GM18498 (cell line): ENCODE results near the gene CHCHD6.

ENCODE experiments used
- ATAC-seq: cut with Tn5 transposase; IDR thresholded peaks from one replicate; pipeline ENCODE4 v1.9.1; 2021; ENCODE audit warnings: mild to moderate bottlenecking, moderate library complexity; ENCODE audit not compliant: unreplicated experiment

Gene CHCHD6

DNA sequence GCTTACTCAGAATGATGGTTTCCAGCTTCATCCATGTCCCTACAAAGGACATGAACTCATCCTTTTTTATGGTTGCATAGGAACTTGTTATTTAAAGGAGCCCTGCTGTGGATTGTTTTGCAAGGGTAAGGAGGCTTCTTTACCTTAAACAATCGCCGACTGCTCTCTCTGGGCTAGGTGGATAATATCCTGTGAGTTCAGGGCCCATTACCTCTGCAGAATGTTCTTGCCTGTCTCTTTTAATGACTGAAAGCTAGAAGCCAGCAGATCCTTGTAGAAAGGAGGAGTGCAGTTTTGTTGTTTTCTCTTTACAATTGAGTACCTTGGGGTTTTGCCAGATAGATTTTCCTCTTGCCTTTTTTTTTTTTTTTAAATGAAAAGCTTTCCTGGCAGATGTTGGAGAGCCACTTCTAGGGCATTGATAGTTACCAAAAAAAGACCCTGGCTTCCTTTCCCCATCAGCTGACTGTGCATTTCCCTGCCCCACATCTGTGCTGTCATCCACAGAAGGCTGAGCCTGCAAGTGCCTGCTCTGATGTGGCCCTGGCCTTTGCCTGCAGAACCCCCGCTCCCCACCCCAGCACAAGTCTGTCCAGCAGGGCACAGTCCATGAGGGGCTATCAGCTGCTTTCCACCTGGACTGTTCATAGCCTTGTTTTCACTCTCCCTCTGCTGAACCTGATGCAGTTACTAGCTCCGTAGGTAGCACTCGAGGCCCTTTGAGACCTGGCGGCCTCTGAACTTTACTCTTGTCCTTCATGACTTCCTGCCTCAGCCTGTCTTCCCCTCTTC, 113.1 kb downstream of the CHCHD6 start:
- no peak for ATAC-seq

- no peak for ATAC-seq
These were observed 113.7 kb downstream of the CHCHD6 start for GRCh38 chr3:126817781-126818180.

DNA sequence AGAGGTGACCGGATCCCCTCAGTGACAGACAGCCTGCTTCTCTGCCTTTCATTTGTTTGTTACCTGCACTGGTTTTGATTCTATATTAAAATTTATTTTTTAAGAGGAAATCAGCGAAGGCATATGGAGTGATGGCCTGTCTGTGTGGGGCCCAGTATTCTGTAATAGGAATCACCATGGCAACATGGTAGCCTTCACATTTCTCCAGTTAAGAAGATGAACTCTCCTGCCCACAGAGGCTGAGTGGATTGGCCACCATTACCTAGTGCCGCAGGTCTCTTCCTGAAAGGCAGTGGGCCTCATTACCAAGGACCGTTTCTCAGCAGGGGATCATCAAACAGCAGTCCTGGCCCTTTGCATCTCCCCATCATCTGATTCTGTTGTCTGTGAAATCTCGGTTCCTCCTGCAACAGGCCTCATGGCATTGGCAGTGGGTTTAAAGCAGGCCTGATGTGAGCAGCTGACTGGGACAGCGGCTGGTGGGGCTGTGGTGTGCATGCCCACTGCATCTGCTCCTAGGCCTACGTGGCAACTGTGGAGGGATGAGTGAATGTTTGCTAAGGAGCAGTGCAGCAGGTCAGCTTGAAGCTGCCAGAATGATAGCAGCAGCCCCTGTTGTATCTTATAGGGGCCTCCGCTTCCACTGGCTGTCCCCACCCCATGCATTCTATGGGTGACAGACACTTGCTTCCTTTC, 114.5 kb downstream of the CHCHD6 start:
- ATAC-seq, result no peak

DNA sequence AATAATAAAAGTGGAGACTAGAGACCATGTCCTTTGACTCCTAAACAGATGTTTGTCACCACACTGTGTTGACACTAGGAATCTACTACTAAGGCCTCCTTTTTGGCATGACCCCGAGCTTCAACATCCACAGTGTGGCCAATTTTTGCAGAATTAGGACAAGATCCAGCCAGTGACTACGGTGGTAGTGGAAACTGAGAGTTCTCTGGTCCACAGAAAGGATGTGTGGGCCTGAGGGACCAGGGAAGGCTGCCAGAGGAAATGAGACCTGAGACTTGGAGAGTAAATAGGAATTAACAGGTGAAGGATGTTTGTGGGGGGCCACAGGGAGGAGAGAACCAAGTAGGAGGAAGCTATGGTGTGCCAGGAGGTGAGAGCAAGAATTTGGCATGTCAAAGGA, 122.7 kb downstream of the CHCHD6 start:
- ATAC-seq, result no peak

GRCh38 chr3:126827121-126827520, 123.1 kb downstream of the CHCHD6 start:
- ATAC-seq, result no peak

- no peak for ATAC-seq
These were observed 124.3 kb downstream of the CHCHD6 start for GRCh38 chr3:126828306-126828705.

DNA sequence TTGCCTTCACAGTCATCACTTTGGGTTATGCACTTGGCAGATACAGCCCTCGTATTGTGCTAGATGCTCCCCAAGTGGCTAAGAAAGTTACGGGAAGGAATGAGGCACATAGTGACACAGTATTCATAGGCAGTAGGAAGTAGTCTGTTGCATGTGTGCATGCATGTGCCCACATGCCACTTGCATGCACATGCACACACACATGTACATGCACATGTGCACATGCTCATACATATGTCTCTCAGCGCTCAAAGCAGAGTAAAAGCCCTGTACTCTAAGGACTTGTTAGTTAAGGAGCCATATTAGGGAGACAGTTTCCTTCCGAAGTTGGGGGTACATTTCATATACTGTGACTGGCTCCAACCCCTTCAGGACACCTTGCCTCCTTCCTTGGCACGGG, 128.9 kb downstream of the CHCHD6 start:
- ATAC-seq, result no peak

DNA sequence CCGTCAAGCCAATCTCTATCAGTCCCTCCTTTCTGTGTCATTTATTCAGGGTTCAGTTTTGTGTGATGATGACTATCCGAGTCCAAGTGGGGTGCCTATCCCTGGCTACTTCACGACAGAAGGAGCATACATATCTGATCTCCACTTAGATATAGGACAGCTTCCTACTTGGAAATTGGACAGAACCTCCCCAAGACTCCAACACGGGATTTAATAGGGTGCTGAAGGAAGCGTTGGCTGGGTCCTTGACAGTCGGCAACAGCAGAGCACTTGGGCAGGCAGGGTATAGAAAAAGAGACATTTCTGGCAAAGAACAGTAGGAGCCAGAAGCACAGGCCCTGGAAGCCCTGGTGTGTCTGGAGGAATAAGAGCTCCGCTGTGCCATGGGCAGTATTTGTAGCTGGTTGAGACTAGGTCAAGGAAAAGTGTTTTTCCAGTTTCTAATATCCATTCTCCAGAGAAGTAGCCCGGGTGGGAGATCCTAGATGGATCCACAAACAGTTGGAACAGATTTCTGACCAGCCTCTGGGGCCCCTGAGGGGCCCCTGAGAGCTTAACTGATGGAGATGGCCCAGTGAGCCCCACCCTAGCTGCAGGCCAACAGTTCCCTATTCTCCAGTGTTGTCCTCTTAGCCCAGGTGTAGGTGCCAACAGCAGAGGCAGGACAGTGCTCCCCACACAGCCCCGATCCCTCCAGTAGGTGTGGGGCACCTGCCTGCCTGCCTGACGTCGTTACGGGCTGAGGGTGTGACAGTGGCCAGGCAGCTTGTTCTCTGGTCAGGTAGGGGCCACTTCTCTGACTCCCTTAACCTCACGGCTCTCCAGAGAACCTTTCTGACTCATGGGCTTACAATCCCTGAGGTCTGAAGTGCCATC, 130.8 kb downstream of the CHCHD6 start:
- no peak for ATAC-seq

DNA sequence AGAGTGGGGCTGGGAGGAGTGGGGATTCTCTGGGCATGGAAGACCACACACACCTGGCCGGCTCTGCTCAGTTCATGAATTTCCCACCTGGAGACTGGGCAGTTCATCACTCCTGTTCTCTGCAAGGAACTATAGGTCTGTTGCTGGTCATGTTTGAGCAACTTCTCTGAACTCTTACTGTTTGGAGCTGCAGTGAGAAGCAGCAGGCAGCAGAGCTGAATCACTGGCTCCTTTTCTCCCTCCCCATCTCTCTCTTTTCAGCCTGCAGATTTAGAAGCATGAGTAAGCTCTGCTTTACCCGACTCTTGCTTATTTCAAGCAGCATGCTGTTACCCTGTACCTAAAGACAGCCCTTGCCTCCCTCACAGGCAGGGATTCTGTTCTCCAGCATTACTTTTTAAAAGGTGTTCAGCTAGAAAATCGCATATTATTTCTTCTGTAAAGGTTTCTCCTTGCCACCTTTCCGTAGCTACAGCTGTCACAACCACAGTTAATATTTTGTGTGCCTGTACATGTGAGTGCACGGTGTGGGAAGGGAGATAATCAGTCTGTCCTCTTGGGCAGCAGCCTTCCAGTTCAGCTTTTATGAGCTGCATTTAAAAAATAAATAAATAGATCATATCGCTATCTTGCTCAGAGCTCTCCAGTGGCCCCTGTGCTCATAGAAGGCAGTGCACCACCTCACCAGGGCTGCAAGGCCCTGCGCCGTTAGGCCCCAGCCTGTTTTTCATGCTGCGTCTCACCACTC, 131.6 kb downstream of the CHCHD6 start:
- no peak for ATAC-seq

DNA sequence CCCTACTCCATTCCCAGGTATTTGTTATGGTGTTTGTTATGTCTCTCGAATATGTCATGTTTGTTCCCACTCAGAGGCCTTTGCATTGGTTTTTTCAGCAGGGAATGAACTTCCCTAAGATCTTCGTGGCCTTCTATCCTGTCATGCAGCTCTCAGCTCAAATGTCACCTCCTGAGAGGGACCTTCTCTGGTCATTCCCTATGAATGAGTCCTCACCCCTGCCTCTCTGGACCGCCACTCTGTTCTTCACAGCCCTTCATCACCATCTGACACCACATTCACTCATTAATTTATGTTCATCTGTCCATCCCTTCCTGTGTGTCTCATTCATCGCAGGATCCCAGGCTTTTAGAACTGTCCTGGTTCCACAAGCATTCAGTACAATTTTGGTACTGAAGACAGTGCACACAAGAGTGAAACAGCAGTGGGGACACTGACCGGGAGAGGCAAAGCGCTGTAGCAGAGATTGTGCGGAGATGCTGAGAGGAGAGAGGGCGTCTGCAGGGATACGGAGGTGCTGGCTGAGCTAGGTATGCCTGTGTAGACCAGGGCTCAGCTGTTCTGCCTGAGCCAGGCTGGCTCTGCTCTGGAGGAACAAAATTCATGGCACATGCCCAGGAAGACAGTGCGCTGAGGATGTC, 132.3 kb downstream of the CHCHD6 start:
- no peak for ATAC-seq

DNA sequence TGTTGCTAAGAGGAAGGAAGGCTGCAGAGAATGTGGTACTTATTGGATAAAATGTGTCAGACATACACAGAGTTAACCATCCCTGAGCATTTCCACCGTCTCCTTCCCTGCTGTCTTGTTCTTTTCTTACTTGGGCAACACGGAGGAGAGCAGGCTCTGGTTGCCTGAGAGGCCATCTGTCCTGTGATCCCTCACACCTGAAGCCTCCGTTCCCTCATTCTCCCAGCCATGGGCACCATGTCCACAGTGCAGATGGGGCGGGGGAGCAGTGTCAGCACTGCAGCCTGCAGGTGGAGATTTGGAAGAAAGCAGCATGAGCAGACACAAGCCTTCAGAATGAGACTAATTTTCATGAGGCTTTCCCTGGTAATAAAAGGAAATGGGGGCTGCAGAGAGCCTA, 133.7 kb downstream of the CHCHD6 start:
- no peak for ATAC-seq

DNA sequence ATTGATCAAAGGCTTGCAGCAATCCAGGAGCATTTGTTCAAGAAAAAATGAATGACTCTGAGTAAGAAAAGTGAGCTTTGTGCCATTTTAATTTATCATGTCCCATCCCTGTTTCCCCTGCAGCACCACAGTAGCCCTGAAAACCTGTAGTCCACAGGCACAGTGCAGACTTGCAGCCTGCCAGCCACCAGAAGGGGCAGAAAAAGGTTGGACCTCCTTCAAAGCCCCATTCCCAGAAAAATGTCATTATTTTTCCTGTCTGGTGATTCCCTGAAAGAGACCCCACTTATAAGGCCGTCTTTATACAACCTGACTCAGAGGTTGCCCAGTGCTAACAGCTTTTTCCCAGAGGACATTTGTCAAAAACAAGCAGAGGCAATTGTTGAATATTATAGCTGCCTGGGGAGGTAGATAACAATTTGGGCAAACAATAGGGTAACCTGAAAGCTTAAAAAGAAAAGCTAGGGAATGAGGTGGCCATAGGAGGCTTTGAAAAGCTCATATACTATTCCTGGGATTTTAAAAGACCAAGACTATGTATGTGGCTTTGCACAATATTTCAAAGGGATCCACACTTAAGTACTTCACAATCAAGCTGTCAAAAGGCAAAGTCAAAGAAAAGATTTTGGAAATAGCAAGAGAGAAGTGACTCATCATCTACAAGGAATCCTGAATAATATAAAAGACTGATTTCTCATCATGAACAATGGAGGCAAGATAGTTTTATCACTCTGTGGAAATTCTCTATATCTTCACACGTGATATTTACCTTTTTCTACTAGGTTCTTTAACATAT, 142.1 kb downstream of the CHCHD6 start:
- ATAC-seq, result no peak

DNA sequence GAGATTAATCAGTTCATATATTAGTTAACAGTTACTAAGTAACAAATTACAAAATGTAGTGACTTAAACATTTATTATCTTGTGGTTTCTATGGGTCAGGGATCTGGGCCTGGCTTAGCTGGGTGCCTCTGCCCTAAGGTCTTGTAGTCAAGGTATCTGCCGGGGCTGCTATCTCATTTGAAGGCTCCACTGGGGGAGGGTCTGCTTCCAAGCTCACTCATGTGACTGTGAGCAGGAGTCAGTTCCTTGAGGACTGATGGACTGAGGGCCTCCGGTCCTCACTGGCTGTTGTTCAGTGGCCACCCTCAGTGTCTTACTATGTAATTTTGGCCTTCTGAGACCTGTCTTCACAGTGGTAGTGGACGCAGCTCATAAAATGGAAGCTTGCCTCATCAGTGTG, 143.0 kb downstream of the CHCHD6 start:
- ATAC-seq, result no peak

- no peak for ATAC-seq
These were observed 145.0 kb downstream of the CHCHD6 start for GRCh38 chr3:126848991-126849390.

DNA sequence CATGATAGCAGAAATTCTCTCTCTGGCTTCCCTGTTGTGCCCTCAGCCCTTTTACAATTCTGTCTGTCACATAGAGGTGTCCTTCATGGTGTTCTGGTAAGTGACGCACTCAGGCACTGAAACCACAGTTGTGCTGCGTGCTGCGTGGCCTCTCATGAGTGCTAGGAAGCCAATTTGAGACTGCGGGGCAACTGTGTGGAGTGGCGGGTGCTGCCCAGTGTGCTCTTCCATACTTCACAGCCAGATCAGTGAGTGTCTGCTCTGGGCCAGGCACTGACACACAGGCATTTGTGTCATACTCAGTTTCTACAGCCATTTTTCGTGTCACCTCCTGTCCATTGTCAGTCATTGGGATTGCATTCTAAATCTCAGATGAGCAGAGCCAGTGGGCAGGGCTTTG, 145.7 kb downstream of the CHCHD6 start:
- no peak for ATAC-seq

DNA sequence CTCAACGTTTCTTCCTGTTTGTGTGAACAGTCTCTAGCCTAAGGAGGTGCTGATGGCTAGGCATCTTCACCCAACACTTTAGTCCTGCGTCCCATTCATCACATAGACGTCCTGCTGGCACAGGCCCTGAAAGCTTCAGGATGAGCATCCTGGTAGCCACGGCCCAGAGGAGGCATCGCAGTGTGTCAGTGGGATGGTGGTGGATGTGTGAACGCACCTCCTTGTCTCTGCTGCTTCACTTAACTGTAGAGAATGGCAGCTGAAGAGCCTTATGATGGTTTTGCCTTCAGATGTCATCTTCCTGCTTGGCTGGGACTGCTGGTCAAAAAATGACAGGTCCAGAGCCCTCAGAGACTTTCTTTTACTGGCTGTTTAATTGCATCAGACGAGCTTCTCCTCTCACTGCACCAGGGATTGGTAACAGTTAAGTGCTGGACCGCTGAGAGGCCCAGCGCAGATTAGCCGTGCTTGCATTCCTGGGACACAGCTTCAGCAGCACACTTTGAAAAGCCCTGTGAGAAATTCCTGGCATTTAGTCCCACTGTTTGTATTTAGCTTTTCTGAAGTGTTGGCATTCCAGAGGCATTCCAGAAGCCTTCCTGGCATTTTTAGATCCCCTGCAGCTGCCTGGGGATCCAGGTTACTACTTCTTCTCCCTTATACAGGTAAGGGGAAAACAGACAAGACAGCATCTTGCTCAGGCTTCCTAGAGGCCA, 146.5 kb downstream of the CHCHD6 start:
- no peak for ATAC-seq

DNA sequence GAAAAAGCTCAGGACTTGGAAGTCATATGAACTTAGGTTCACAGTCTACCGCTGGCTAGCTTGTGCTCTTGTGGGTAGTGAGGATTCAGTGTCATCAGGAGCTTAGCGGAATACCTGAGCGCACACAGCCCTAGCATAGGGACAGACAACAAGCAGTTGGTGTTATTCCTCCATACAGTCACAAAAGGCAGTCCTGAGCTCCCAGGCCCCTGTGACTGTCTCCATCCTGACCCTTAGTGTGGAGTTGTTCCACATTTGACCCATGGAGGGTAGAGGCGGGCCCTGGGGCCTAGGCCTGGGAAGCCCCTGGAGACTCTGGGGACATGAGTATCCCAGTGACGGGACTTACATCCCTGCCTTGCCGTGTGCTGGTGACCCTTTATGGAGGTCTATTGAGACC, 147.3 kb downstream of the CHCHD6 start:
- ATAC-seq, result no peak

DNA sequence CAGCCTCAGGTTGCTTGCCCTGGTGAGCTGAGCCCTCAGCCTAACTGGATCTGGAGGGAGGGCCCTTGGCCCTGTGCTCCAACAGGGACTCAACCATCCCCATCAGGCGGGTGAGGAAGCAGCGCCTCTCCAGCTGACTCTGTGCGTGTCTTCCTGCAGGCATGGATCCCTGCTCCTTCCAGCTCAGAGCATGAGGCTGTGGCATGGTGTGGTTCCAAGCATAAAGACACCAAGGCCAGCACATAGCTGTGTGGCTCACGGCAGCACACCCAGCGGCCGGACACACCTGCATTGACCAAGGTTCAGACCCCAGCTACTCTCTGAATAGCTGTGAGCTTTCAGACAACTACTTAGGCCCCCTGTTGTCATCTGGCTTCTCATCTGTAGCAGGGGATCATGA, 147.9 kb downstream of the CHCHD6 start:
- no peak for ATAC-seq

DNA sequence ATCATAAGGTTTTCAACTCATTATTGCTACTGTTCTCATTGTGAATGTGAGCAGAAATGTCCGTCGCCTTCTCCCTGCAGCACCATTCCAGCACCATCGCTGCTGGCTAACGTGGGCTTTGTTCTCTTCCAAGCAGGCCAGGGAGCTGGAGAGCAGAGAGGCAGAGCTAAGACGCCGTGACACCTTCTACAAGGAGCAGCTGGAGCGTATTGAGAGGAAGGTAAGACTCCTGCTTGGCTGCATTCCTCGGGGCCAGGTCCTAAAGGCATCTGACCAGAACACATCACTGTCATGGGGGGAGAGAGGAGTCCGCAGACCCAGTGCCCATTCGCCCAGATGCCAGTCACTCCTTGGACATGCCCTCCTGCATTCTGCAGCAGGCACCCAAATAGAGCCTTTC, 148.5 kb downstream of the CHCHD6 start:
- ATAC-seq, result no peak
